SK-N-SH (cell line): ENCODE results near the gene SPAG9. TPM values are rescaled to one million over a fixed set of nuclear protein-coding genes. Genes with fewer than 3 reads are reported as not detected.

Experiments
- CTCF ChIA-PET: fragments of 300-600, 350-600 bp; formaldehyde crosslinking; extraction: SDS; loops from one replicate; lab custom pipeline; 2021; lab: Yijun Ruan, JAX
- POLR2A ChIA-PET: fragments of 350-600 bp; sonication (Branson Sonifier 250); formaldehyde crosslinking; extraction: SDS; loops from one replicate; lab custom pipeline; 2020; ENCODE audit warnings: antibody characterized with exemption, inconsistent platforms; lab: Yijun Ruan, JAX
- DNase-seq: peaks from one replicate; pipeline ENCODE4 v3.0.0; 2012
- H2AFZ ChIP-seq: fragments of 200-600 bp; sonication (generic); 2 replicates; pipeline ENCODE4 v1.8.1; 2016; ENCODE audit warnings: antibody characterized with exemption, mild to moderate bottlenecking, low read depth
- H3F3A ChIP-seq: fragments of 200-600 bp; sonication (generic); replicated peaks from 2 replicates; pipeline ENCODE3; 2016; ENCODE audit warnings: antibody characterized with exemption, mild to moderate bottlenecking; ENCODE audit not compliant: insufficient read depth
- H3K27ac ChIP-seq, 2 experiments: fragments of 200-500 bp in 1 of 2; fragments of 200-600 bp in 1 of 2; sonication (Bioruptor generic) in 1 of 2; sonication (generic), shearing (Covaris generic) in 1 of 2; 2 replicates each; pipeline versions ENCODE4 v1.5.1 to v1.6.1; 2014 to 2016; ENCODE audit warnings: low read depth in 2 of 2, inconsistent platforms in 1 of 2, low read length in 1 of 2, mild to moderate bottlenecking in 1 of 2, mixed read lengths in 1 of 2
- H3K27me3 ChIP-seq: fragments of 200-600 bp; sonication (generic), shearing (Covaris generic); 2 replicates; pipeline ENCODE4 v1.6.1; 2016; ENCODE audit warnings: mixed run types; ENCODE audit not compliant: insufficient read depth
- H3K36me3 ChIP-seq, 2 experiments: fragments of 200-500 bp in 1 of 2; fragments of 200-600 bp in 1 of 2; sonication (Bioruptor generic) in 1 of 2; sonication (generic) in 1 of 2; replicated peaks in 1 of 2; 2 replicates each; pipeline versions ENCODE3 to v1.5.1; 2014 to 2016; ENCODE audit warnings: low read length in 1 of 2, mild to moderate bottlenecking in 1 of 2; ENCODE audit not compliant: insufficient read depth in 2 of 2, control insufficient read depth in 1 of 2
- H3K4me1 ChIP-seq, 2 experiments: fragments of 200-500 bp in 1 of 2; fragments of 200-600 bp in 1 of 2; sonication (Bioruptor generic) in 1 of 2; sonication (generic), shearing (Covaris generic) in 1 of 2; 2 replicates each; pipeline versions ENCODE4 v1.5.1 to v1.6.1; 2014 to 2016; ENCODE audit warnings: low read depth in 1 of 2, low read length in 1 of 2, mixed run types in 1 of 2; ENCODE audit not compliant: insufficient read depth in 2 of 2, control insufficient read depth in 1 of 2
- H3K4me2 ChIP-seq: fragments of 200-600 bp; sonication (generic), shearing (Covaris generic); 2 replicates; pipeline ENCODE4 v1.6.1; 2017; ENCODE audit warnings: mixed run types
- H3K4me3 ChIP-seq, 2 experiments: fragments of 200-500 bp in 1 of 2; fragments of 200-600 bp in 1 of 2; sonication (Bioruptor generic) in 1 of 2; sonication (generic), shearing (Covaris generic) in 1 of 2; 2 replicates each; pipeline versions ENCODE4 v1.5.1 to v1.8.1; 2014 to 2016; ENCODE audit warnings: low read depth in 2 of 2, inconsistent platforms in 1 of 2, low read length in 1 of 2, mild to moderate bottlenecking in 1 of 2, mixed read lengths in 1 of 2, moderate library complexity in 1 of 2
- H3K79me2 ChIP-seq: fragments of 200-600 bp; sonication (generic); 2 replicates; pipeline ENCODE4 v1.8.1; 2017; ENCODE audit warnings: mild to moderate bottlenecking; ENCODE audit not compliant: insufficient read depth
- H3K9ac ChIP-seq: fragments of 200-600 bp; sonication (generic); 2 replicates; pipeline ENCODE4 v1.6.1; 2017; ENCODE audit warnings: mixed run types
- H3K9me2 ChIP-seq: fragments of 200-600 bp; sonication (generic); 2 replicates; pipeline ENCODE4 v1.6.1; 2017; ENCODE audit warnings: mixed run types
- H3K9me3 ChIP-seq: fragments of 200-600 bp; sonication (generic); 2 replicates; pipeline ENCODE4 v1.6.1; 2017; ENCODE audit warnings: mixed run types, mild to moderate bottlenecking, moderate library complexity
- H4K20me1 ChIP-seq: fragments of 200-600 bp; sonication (generic); 2 replicates; pipeline ENCODE4 v1.6.1; 2017; ENCODE audit warnings: mild to moderate bottlenecking, mixed run types; ENCODE audit not compliant: insufficient read depth
- CTCF ChIP-seq: fragments of 200-600 bp; sonication (generic); IDR thresholded peaks from 2 replicates; pipeline ENCODE4 v1.6.1; 2017; ENCODE audit warnings: antibody characterized with exemption, mild to moderate bottlenecking, moderate library complexity
- EZH2phosphoT487 ChIP-seq: fragments of 200-600 bp; sonication (generic); IDR thresholded peaks from 2 replicates; pipeline ENCODE4 v1.6.1; 2017; ENCODE audit warnings: low read depth, mixed run types, mild to moderate bottlenecking, antibody characterized with exemption, moderate library complexity, borderline replicate concordance
- FOSL2 ChIP-seq: IDR thresholded peaks from 2 replicates; pipeline ENCODE4 v1.4.0; 2012; ENCODE audit warnings: low read depth, mild to moderate bottlenecking, moderate library complexity, borderline replicate concordance
- FOXJ3 ChIP-seq: sonication (generic); formaldehyde crosslinking; IDR thresholded peaks from 2 replicates; pipeline ENCODE4 v1.5.1; 2020; ENCODE audit warnings: mild to moderate bottlenecking, missing genetic modification reagents
- FOXM1 ChIP-seq: IDR thresholded peaks from 2 replicates; pipeline ENCODE4 v1.4.0; 2012; ENCODE audit warnings: low read depth, mild to moderate bottlenecking
- GABPA ChIP-seq: IDR thresholded peaks from 2 replicates; pipeline ENCODE4 v1.4.0; 2012; ENCODE audit warnings: low read depth, mild to moderate bottlenecking
- GATA2 ChIP-seq: sonication (generic); formaldehyde crosslinking; IDR thresholded peaks from 2 replicates; pipeline ENCODE4 v1.5.0; 2020; ENCODE audit warnings: mild to moderate bottlenecking, missing genetic modification reagents
- NFIC ChIP-seq: IDR thresholded peaks from 2 replicates; pipeline ENCODE4 v1.4.0; 2012; ENCODE audit warnings: borderline replicate concordance
- NRF1 ChIP-seq: IDR thresholded peaks from 2 replicates; pipeline ENCODE4 v1.6.1; 2012; ENCODE audit warnings: low read depth, mild to moderate bottlenecking, low read length
- RAD21 ChIP-seq: IDR thresholded peaks from 2 replicates; pipeline ENCODE4 v1.6.1; 2012; ENCODE audit warnings: mild to moderate bottlenecking, low read length
- RCOR1 ChIP-seq: fragments of 150-350 bp; IDR thresholded peaks from 2 replicates; pipeline ENCODE4 v1.6.1; 2017; ENCODE audit warnings: antibody characterized with exemption, low read length
- REST ChIP-seq: IDR thresholded peaks from 2 replicates; pipeline ENCODE4 v1.6.1; 2012; ENCODE audit warnings: mild to moderate bottlenecking, low read depth, low read length, moderate library complexity
- RXRA ChIP-seq: IDR thresholded peaks from 2 replicates; pipeline ENCODE4 v1.4.0; 2012; ENCODE audit warnings: low read depth, mild to moderate bottlenecking, borderline replicate concordance
- SIN3A ChIP-seq: IDR thresholded peaks from 2 replicates; pipeline ENCODE4 v1.6.1; 2012; ENCODE audit warnings: low read depth, mild to moderate bottlenecking, low read length, moderate library complexity, borderline replicate concordance
- TAF1 ChIP-seq: IDR thresholded peaks from 2 replicates; pipeline ENCODE4 v1.6.1; 2012; ENCODE audit warnings: low read depth, mild to moderate bottlenecking, low read length, moderate library complexity, borderline replicate concordance
- TCF12 ChIP-seq: IDR thresholded peaks from 2 replicates; pipeline ENCODE4 v1.4.0; 2012
- TEAD4 ChIP-seq: IDR thresholded peaks from 2 replicates; pipeline ENCODE4 v1.4.0; 2012; ENCODE audit warnings: mild to moderate bottlenecking, borderline replicate concordance; ENCODE audit not compliant: insufficient read depth
- USF2 ChIP-seq: fragments of 150-350 bp; IDR thresholded peaks from 2 replicates; pipeline ENCODE4 v1.6.1; 2017; ENCODE audit warnings: antibody characterized with exemption, low read length, low read depth, borderline replicate concordance
- ZBTB33 ChIP-seq: IDR thresholded peaks from 2 replicates; pipeline ENCODE4 v1.4.0; 2012; ENCODE audit warnings: low read depth, borderline replicate concordance
- WGBS: methylation state at CpG from one replicate; pipeline ENCODE4 v1.1.6; 2017; ENCODE audit warnings: low lambda C conversion rate; 5-methylcytosine and 5-hydroxymethylcytosine counted together
- polyA plus RNA-seq, 3 experiments: library from polyadenylated mRNA; depleted of rRNA; stranded (reverse); fragments of >200 nt; gene quantifications; 2 replicates each; pipeline ENCODE4 v1.2.3, GENCODE V29; 2012

Gene SPAG9
- polyA plus RNA-seq, 1 of the 3 experiments (the other 2 are of a cell fraction), result 32.1 TPM

DNA sequence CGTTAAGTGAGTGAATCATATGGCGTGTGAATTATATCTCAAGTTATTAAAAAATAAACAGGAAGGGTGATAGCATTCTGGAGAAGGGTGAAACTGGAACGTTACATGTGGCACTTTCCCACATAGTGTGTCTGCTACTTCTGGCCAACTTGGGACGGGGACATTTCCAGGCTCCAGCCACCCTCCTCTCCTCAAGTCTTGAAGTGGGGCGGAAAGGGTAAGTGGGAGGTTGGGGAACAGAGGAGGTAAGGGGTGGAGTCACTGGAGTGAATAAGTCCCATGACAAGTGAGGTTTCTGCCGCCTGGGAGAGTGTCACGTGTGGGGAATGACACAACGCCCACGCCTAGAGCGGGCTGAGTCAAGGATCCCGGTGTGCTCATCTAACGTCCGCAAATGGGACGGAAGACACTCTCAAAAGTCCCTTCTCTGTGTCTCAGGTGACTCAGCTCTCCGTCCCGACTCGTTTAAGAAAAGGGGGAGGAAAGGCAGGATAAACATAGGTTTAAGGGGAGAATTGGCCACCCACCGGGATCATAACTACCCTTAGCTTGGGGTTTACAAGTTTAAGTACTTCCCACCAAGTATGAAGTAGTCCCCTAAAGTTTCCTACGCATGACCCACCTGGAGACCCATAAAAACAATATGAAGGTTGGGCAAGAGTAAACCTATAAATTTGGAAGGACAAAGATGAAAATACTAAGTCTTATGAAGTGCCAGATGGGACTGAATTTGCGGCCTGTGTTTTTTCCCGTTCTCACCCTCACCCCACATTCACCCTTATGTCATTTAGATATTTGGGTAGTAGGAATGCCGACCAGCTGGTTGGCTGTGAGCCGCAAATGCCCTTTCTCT is 1.2 kb upstream of the SPAG9 start (continued):
- TF ChIP-seq ZBTB33 (no peak), TEAD4 (no peak), RCOR1 (no peak), RXRA (no peak), FOSL2 (no peak), TAF1 (no peak), USF2 (no peak), FOXM1 (no peak)

DNA sequence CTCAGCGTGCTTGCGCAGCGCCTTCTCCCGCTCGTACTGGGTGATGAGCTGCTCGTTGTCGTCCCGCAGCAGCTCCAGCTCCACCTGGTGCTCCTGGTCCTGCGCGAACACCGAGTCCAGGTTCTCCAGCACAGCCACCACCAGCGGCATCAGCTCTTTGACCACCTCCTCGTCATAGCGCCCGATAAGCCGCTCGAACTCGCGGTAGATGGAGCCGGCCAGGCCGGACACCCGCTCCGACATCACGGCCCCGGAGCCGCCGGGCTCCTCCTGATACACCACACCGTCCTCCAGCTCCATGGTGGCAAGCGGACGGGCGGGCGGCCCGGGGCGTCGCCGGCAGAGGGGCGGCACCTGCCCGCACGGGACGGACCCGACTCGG is 320 bp downstream of the SPAG9 start:
- DNase-seq, result peak; percentile 83
- H3K9me2 ChIP-seq, result no peaks in the 10 kb centered on the region
- peak overlapping the region; percentile 87 for H3K4me2 ChIP-seq
- H3K9ac ChIP-seq, result peak overlapping the region; percentile 96
- CTCF ChIA-PET, result interaction anchor here (0.7 to 3.9 kb wide), 12 partner anchors 9 to 257 kb away, joined by 3 to 25 read pairs (median 3); partner anchors contain the start of genes NME1 and NME2
- peak overlapping the region; percentile 73 to 86 for H3K4me3 ChIP-seq
- H2AFZ ChIP-seq, result peak overlapping the region; percentile 76; the same call in 1 of the 2 replicates
- peaks cover 0 to 10% of the 10 kb centered on the region in 2 experiments for H3K36me3 ChIP-seq
- H3K79me2 ChIP-seq, result peaks cover 52% of the 10 kb centered on the region
- 1% methylated on average over 18 of the region's 42 CpGs for WGBS
- peaks cover 10% of the 10 kb centered on the region for H3F3A ChIP-seq
- H3K4me1 ChIP-seq, result peaks cover 9 to 12% of the 10 kb centered on the region in 2 experiments
- H3K9me3 ChIP-seq, result no peaks in the 10 kb centered on the region
- TF ChIP-seq GATA2 (CRISPR knock-in tag) (no peak), FOXM1 (no peak), RAD21 (peak; percentile 13; the same call in 1 of the 2 replicates), FOXJ3 (CRISPR knock-in tag) (no peak), NFIC (no peak), EZH2phosphoT487 (no peak), REST (no peak), USF2 (no peak), TAF1 (no peak; the same call in 1 of the 2 replicates), GABPA (no peak), RXRA (no peak), TCF12 (no peak), CTCF (no peak), FOSL2 (no peak), NRF1 (0 out of 2 replicates have a peak, but pooled peaks have one; percentile 20), SIN3A (no peak; the same call in 1 of the 2 replicates)
- TF ChIP-seq, all 33 proteins: peak for 2
- Histone ChIP-seq H4K20me1 (peaks cover 47% of the 10 kb centered on the region), H3K27me3 (no peaks in the 10 kb centered on the region), H3K27ac (peak overlapping the region; percentile 66 to 89)
- POLR2A ChIA-PET, result interaction anchor here (0.5 to 2.2 kb wide), 6 partner anchors 28 to 455 kb away, joined by 3 to 12 read pairs (median 6); partner anchors contain the start of genes NME1 and TOB1
